Loucy (cell line): ENCODE measurements around the gene TMEM42.

Experiments used
- CTCF ChIP-seq: fragments of 200-600 bp; sonication (generic); conservative IDR thresholded peaks from 2 replicates; pipeline ENCODE4 v1.5.1; 2014; ENCODE audit warnings: mild to moderate bottlenecking, antibody characterized with exemption, low read length
- EZH2phosphoT487 ChIP-seq: fragments of 200-600 bp; IDR thresholded peaks from 2 replicates; pipeline ENCODE4 v1.6.1; 2018; ENCODE audit warnings: antibody characterized with exemption, mild to moderate bottlenecking, moderate library complexity, borderline replicate concordance

DNA sequence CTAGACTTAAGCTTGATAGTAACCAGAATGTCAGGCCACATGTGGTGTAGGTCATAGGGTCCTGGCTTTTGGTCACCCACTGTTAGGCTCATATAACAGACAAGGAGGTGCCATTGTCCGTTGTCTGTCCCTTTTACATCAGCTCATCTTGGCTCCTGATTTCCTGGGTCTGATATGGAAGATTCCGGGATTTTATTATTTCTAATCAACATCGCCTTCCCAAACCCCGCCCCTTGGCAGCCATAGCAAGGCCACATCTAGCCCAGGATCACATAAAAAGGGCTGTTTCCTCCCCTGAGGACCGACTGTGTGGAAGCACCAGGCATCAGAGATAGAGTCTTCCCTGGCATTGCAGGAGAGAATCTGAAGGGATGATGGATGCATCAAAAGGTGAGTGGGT is 12.6 kb downstream of the TMEM42 start, which contains the start of gene TGM4:
- TF ChIP-seq CTCF (no peak), EZH2phosphoT487 (no peak)
